NCI-H510A treated with DMSO at 0.1 percent for 48 hours (cell line): ENCODE results near the gene NEUROG1.

Experiments
- DNase-seq: peaks from one replicate; lab custom pipeline; 2025; lab: John Stamatoyannopoulos, UW

Gene NEUROG1

GRCh38 chr5:135564331-135564730 is 28.6 kb upstream of the NEUROG1 start:
- no peak for DNase-seq

- no peak for DNase-seq
Measured at GRCh38 chr5:135561266-135561665, 25.5 kb upstream of the NEUROG1 start.

- peak; percentile 53 for DNase-seq
Measured at GRCh38 chr5:135560858-135561257, 25.1 kb upstream of the NEUROG1 start.

GRCh38 chr5:135559354-135559753 is 23.6 kb upstream of the NEUROG1 start:
- DNase-seq, result no peak

- no peak for DNase-seq
Measured at GRCh38 chr5:135557076-135557838, 21.5 kb upstream of the NEUROG1 start.

GRCh38 chr5:135556620-135557019 is 20.9 kb upstream of the NEUROG1 start:
- no peak for DNase-seq

GRCh38 chr5:135555530-135555929 is 19.8 kb upstream of the NEUROG1 start:
- DNase-seq, result no peak

- DNase-seq, result peak; percentile 45
Measured at GRCh38 chr5:135553688-135554462, 18.1 kb upstream of the NEUROG1 start.

- peak; percentile 55 for DNase-seq
Measured at GRCh38 chr5:135551593-135552447, 16.1 kb upstream of the NEUROG1 start.

GRCh38 chr5:135549413-135549812 is 13.6 kb upstream of the NEUROG1 start:
- no peak for DNase-seq

GRCh38 chr5:135547590-135548254 is 12.0 kb upstream of the NEUROG1 start:
- peak; percentile 8 for DNase-seq

- no peak for DNase-seq
Measured at GRCh38 chr5:135546912-135547311, 11.1 kb upstream of the NEUROG1 start.

GRCh38 chr5:135546101-135546500 is 10.3 kb upstream of the NEUROG1 start:
- DNase-seq, result no peak

GRCh38 chr5:135545099-135545498 is 9.3 kb upstream of the NEUROG1 start:
- DNase-seq, result no peak

GRCh38 chr5:135543485-135544304 is 7.9 kb upstream of the NEUROG1 start:
- DNase-seq, result peak; percentile 4

- DNase-seq, result no peak
Measured at GRCh38 chr5:135543001-135543484, 7.3 kb upstream of the NEUROG1 start.

- DNase-seq, result no peak
Measured at GRCh38 chr5:135541807-135542502, 6.2 kb upstream of the NEUROG1 start.

- DNase-seq, result no peak
Measured at GRCh38 chr5:135539430-135540005, 3.8 kb upstream of the NEUROG1 start.

- DNase-seq, result no peak
Measured at GRCh38 chr5:135538261-135538660, 2.5 kb upstream of the NEUROG1 start.

- no peak for DNase-seq
Measured at GRCh38 chr5:135537745-135538144, 2.0 kb upstream of the NEUROG1 start.
